GM21367 (cell line): ENCODE results near the gene CCDC201.

Experiments
- ATAC-seq: cut with Tn5 transposase; IDR thresholded peaks from one replicate; pipeline ENCODE4 v1.9.1; 2021; ENCODE audit not compliant: unreplicated experiment

Gene CCDC201

GRCh38 chr7:45873035-45873354, at the start of gene CCDC201:
TSS of gene CCDC201 (minus strand) at chr7:45873082. CDS start at chr7:45873007, 75 bp downstream.
- no peak for ATAC-seq

- ATAC-seq, result no peak
These were observed 49.0 kb upstream of the CCDC201 start for GRCh38 chr7:45921699-45922519.

GRCh38 chr7:45921381-45921698, 48.5 kb upstream of the CCDC201 start:
- no peak for ATAC-seq

- ATAC-seq, result no peak
These were observed 47.9 kb upstream of the CCDC201 start, which contains the start of gene IGFBP3 for GRCh38 chr7:45920502-45921380. TSS of gene IGFBP3 (minus strand) at chr7:45921272. CDS start at chr7:45921140, 132 bp downstream.

GRCh38 chr7:45919993-45920459, 47.1 kb upstream of the CCDC201 start:
- no peak for ATAC-seq

GRCh38 chr7:45919231-45919784, 46.4 kb upstream of the CCDC201 start:
- ATAC-seq, result no peak

GRCh38 chr7:45918556-45918955, 45.7 kb upstream of the CCDC201 start:
- ATAC-seq, result no peak

GRCh38 chr7:45917658-45918057, 44.8 kb upstream of the CCDC201 start:
- ATAC-seq, result peak; percentile 75

GRCh38 chr7:45917064-45917463, 44.2 kb upstream of the CCDC201 start:
- no peak for ATAC-seq

GRCh38 chr7:45915606-45916005, 42.7 kb upstream of the CCDC201 start:
- ATAC-seq, result no peak

- no peak for ATAC-seq
These were observed 42.0 kb upstream of the CCDC201 start for GRCh38 chr7:45914911-45915310.

GRCh38 chr7:45912972-45913371, 40.1 kb upstream of the CCDC201 start:
- no peak for ATAC-seq

GRCh38 chr7:45911311-45911710, 38.4 kb upstream of the CCDC201 start:
- no peak for ATAC-seq

GRCh38 chr7:45910855-45911254, 38.0 kb upstream of the CCDC201 start:
- no peak for ATAC-seq

- no peak for ATAC-seq
These were observed 36.7 kb upstream of the CCDC201 start for GRCh38 chr7:45909561-45909960.

- ATAC-seq, result no peak
These were observed 29.9 kb upstream of the CCDC201 start for GRCh38 chr7:45902820-45903219.

- ATAC-seq, result no peak
These were observed 28.7 kb upstream of the CCDC201 start for GRCh38 chr7:45901566-45901965.

GRCh38 chr7:45898222-45898621, 25.3 kb upstream of the CCDC201 start:
- no peak for ATAC-seq

- no peak for ATAC-seq
These were observed 24.3 kb upstream of the CCDC201 start for GRCh38 chr7:45897042-45897690.

- no peak for ATAC-seq
These were observed 21.8 kb upstream of the CCDC201 start for GRCh38 chr7:45894665-45895062.

GRCh38 chr7:45893996-45894664, 21.2 kb upstream of the CCDC201 start:
- no peak for ATAC-seq
